Activated CD8-positive, alpha-beta memory T cell treated with anti-CD3 and anti-CD28 coated beads, Interleukin-2, amount 50 U/mL, for 1 hour (primary cell): ENCODE results near the gene EFEMP2.
"Not testable (repeated sequence)": the region's sequence is repeated elsewhere in the genome, so short reads cannot be mapped to it uniquely, and the experiment has no call there.

Source experiments
- DNase-seq: peaks from one replicate; pipeline ENCODE4 v3.0.0-alpha.2; 2020; ENCODE audit errors: extremely low read depth

The EFEMP2 gene

DNA sequence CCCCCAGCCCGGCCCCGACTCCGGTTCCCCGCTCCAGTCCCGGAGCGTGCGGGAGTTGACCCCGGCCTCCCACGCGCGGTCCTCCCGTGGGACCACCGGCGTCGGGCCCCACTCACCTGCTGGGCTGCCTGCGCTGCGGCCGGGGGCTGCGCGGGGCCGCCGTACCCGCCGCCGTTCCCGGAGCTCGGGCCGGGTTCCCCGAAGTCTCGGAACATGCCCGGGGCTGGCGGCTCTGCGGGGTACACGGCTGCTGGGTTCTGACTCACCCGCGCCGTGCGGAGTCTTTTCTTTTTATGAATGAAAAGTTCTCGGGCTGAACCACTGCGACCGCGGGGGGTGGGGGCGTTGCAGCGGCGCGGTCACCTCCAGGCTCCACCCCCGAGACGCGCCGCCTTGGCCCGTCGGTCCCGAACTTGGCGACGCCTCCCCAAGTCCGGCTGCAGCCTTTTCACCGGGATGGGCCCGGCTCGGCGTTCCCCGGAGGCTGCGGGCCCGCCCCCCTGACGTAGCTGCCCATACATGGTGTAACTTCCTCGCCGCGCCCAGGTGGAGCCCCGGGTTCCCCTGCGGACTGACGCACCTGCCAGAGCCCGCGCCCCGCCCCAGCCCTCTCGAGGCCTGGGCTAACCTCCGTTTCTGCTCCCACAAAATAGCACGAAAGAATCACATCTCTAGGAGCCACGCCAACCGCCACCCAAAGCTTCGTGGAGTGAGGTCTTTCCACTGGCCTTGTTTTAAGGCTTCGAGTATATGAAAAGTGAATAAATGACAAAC, 27.7 kb upstream of the EFEMP2 start, which contains the start of gene FOSL1:
FOSL1 (minus strand) TSS at position 264 of the 774 bp plus-strand sequence; CDS start at position 215, 49 bp downstream.
- peak; percentile 93 for DNase-seq

- DNase-seq: no peak
Observed at GRCh38 chr11:65899356-65900124, 26.9 kb upstream of the EFEMP2 start.

DNA sequence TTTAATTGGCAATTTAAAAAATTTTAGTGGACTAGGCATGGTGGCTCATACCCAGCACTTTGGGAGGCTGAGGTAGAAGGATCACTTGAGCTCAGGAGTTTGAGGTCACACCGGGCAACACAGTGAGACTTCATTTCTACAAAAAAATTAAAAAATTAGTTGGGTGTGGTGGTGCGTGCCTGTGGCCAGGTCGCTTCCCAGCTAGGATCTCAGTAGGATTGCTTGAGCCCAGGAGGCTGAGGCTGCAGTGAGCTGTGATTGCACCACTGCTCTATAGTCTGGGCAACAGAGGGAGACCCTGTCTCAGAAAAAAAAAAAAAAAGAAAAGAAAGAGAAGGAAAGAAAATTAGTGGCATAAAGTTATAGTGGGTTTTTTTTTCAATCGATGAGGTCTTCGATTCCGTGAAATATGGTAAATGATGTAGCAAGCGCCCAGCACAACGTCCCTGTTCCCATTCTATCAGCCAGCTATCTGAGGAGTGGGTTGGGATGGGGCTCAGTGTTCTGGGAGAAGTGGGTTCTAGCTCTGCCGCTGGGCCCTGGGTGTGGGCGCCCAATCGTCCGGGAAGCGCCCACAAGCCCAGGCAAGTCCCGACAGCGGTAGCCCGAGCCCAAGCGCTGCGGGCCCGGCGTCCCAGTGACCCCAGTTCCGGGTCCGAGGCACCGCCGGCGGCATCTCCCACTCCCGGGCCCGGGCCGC, 26.2 kb upstream of the EFEMP2 start:
- DNase-seq: no peak

DNA sequence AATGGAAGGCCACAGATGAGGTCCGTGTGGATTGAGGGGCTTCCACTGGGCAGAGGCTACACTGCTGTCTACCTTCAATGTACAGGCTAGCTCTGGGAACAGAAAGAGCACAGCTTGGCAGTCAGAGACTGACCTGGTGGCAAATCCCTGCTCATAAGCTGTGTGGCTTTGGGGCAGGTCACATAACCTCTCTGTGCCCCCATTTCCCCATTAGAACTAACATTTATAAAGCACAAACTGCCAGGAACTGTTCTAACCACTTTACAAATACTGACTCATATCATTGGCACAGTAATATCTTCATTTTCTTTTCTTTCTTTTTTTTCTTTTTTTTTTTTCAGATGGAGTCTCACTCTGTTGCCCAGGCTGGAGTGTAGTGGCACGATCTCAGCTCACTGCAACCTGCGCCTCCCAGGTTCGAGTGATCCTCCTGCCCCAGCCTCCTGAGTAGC, 24.4 kb upstream of the EFEMP2 start:
- DNase-seq: no peak

DNA sequence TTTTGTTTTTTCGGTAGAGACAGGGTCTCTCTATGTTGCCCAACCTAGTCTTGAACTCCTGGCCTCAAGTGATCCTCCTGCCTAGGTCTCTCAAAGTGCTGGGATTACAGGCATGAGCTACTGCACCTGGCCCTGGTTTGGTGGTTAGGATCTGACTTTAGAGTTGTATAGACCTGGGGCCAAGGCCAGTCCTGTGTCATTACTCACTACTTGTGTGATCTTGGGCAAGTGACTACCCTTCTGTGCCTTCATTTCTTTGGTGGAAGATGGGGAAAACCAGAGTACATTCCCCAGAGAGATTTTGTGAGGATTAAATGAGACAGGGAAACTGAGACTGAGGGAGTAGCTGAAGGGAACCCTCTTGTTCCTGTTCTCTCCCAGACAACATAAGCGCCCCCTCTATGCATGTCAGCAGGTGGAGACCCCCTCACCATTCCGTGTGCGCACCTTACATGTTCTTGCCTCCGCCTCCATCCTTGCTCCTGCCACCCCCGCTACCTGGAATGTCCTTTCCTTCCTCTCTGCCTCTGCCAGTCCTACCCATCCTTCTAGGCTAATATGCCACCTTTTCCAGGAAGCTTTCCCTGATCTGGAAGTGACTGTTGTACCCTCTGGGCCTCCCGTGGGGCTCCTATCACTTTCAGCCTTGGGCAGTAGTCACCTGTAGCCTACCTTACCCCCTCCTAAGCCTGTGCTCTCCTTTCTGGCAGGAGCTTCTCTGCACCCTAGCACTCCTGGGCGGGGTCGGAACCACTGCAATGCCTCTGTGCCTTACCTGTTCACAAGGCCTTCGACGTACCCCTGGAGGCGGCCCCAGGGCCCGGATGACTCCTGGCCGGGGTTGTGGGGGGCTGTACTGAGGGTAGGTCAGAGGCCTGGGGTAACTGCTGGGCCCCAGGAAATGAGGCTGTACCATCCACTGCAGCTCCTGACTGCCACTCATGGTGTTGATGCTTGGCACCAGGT, 23.7 kb upstream of the EFEMP2 start:
- no peak for DNase-seq

DNA sequence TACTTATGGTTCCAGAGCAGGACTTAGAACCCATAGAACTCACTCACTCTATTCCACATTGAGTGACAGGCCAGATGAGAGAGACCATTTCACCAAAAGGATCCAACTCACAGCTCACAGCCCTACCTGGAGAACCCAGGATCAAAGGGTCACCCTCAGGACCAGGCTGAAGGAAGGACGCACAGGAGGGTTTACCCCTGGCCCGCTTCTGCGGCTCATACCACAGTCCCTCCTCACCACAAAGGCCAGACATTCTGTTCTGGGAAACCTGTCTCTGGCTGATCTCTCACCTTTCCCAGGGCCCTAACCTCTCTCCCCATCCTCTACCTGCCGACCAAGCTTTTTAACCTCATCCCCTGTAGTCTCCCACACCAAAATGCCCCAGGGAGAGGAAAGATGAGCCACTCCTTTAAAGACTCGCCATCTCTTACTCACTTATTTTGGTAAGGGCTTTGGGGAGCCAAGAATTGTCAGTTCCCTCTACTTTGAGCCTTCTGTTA, 22.9 kb upstream of the EFEMP2 start:
- no peak for DNase-seq

DNA sequence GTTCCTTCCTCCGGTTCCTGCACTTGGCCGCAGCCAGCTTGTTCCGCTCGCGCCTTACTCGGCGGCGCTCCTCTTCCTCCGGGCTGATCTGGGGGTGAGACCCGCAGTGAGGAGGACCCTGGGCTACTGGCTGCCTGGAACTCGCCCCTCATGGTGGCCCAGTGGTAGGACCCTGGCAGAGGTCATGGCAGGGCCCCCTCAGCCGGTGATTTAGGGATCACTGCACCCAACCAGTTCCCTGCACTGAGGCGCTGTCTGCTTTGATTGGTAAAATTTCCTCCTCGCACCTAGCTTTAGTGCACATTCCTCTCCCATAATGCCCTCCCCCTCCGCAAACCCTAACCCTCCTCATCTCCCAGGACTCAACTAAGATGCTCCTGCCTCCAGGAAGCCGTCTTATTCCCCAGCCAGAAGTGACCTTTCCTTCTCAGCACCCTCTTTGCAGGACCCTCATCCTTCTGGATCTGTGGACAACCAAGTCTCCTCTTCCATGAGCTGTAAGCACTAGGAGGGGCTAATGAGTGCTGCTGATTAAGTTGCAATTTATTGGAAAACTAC, 21.5 kb upstream of the EFEMP2 start:
- no peak for DNase-seq

- DNase-seq: no peak
Observed at GRCh38 chr11:65892661-65893317, 20.2 kb upstream of the EFEMP2 start.

- not testable (repeated sequence) for DNase-seq
Observed at GRCh38 chr11:65892137-65892540, 19.5 kb upstream of the EFEMP2 start.

DNA sequence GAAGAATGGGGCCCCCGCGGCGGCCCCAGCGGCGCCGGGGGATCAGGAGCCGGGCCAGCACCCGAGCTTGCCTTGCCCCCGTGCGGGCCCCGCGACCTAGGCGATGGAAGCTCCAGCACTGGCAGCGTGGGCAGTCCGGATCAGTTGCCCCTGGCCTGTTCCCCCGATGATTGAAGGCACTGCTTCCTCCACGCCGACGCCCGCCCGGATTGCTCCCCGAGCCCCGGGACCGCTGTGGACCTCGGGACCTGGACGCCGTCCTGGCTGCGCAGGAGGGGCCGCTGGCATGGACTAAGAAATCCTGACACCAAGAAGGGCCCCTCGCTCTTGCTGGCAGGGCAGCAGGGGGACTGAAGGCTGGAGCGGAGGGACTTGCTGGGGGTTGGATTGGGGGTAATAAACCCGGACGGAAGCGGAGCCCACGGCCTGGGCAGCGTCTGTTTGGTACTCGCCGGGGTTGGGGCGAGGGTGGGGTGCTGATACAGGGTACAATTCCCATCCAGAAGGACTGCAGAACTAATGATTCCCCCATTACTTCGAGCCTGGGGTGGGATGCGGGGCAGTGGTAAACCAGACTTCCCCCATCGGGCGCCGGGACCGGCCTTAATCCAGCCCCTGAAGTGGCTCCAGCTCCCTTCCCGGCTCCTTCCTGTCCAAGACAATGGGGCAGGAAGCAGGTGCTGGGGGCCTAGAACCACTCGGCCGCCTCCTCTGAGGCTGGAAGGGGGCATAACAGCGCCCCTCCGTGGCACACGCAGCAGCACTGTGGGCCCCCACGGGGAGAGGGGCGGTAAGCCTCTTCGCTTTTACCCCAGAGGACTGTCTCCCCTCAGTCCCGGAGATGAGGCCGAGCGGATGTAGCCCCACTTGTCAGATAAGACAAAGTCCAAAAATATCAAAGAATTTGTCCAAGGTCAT, 18.9 kb upstream of the EFEMP2 start:
- no peak for DNase-seq

- peak; percentile 93 for DNase-seq
Observed at GRCh38 chr11:65890324-65891218, 18.0 kb upstream of the EFEMP2 start, which contains the start of gene CCDC85B. TSS of gene CCDC85B (plus strand) at chr11:65890673. CDS start at chr11:65890784, 111 bp downstream.

- peak; percentile 91 for DNase-seq
Observed at GRCh38 chr11:65888163-65888814, 15.7 kb upstream of the EFEMP2 start, which contains the start of gene FIBP. TSS of gene FIBP (minus strand) at chr11:65888471. CDS start at chr11:65888418, 53 bp downstream.

- no peak for DNase-seq
Observed at GRCh38 chr11:65887723-65888162, 15.1 kb upstream of the EFEMP2 start.

DNA sequence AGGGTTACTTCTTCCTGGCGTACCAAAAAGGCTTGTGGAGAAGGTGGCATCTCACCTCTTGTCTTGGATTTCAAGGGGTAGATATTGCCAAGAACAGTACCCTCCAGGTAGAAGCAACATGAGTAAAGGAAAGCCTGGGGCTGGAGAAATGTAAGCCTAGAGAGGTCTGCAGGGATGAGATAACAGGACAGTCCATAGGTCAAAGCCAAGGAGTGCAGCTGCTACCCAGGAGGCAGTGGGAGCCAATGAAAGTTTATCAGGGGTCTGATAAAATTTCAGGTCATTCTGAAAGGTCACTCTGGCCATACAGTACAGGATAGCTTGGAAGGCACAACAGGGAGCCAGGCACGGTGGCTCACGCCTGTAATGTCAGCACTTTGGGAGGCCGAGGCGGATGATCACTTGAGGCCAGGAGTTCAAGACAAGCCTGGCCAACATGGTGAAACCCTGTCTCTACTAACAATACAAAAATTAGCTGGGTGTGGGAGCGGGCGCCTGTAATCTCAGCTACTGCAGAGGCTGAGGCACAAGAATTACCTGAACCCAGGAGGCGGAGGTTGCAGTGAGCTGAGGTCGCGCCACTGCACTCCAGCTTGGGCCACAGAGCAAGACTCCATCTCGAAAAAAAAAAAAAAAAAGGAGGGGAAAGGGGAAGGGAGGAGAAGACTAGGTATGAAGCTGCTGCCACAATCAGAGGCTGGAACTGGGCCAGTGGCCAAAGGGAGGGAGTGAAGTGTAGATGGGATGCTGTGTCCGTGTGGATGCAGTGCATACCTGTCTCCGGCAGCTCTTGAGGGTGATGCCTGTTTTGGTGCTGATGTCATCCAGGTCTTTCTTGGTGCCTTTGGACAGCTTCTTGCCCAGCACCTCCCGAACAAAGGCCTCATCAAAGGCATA, 14.5 kb upstream of the EFEMP2 start:
- no peak for DNase-seq

DNA sequence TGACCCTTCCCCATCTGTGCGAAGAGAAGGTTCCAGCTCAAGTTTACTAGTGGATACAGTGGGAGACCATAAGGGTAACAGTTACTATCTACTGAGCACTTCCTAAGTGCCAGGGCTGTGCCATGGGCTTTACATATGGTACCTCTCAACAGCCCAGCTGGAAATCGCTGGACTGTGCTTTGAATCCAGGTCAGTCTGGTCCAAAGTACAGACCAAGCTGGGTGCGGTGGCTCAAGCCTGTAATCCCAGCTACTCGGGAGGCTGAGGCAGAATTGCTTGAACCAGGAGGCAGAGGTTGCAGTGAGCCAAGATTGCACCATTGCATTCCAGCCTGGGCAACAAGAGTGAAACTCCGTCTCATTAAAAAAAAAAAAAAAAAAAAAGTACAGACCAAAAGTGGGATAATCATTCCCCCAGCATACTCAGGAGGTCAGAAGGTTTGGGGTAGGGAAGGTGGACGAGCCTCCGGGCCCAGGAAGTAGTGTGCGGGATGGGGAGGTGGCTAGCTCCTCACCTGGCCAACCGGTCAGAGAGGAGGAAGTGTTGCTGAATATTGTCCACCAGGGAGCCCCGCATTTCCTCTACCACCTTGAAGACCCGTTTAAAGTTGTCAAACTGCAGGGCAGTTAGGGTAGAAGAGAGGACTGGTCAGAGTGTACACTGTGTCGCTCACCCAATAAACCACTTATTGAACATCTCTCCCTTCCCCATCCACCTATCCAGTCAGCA, 13.4 kb upstream of the EFEMP2 start:
- DNase-seq: no peak
